GM18507 (cell line): ENCODE results near the gene ZBTB3.
"Not testable (repeated sequence)": the region's sequence is repeated elsewhere in the genome, so short reads cannot be mapped to it uniquely, and the experiment has no call there.

Experiments used
- DNase-seq: peaks from one replicate; pipeline ENCODE4 v3.0.0; 2011; ENCODE audit warnings: low read depth; ENCODE audit not compliant: insufficient read length; ENCODE audit errors: extremely low spot score
- FAIRE-seq: peaks from 2 replicates; lab custom pipeline; 2011; peaks lifted over from hg19 to GRCh38; lab: Jason Lieb, UNC

The ZBTB3 gene

DNA sequence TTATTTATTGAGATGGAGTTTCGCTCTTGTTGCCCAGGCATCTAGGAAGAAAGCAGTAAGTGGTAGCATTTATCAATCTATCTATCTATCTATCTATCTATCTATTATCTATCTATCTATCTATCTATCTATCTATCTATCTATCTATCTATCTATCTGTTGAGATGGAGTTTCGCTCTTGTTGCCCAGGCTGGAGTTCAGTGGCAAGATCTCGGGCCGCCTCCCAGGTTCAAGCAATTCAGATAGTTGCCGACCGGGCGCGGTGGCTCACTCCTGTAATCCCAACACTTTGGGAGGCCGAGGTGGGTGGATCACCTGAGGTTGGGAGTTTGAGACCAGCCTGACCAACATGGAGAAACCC is 6.9 kb upstream of the ZBTB3 start:
- DNase-seq, result not testable (repeated sequence)

DNA sequence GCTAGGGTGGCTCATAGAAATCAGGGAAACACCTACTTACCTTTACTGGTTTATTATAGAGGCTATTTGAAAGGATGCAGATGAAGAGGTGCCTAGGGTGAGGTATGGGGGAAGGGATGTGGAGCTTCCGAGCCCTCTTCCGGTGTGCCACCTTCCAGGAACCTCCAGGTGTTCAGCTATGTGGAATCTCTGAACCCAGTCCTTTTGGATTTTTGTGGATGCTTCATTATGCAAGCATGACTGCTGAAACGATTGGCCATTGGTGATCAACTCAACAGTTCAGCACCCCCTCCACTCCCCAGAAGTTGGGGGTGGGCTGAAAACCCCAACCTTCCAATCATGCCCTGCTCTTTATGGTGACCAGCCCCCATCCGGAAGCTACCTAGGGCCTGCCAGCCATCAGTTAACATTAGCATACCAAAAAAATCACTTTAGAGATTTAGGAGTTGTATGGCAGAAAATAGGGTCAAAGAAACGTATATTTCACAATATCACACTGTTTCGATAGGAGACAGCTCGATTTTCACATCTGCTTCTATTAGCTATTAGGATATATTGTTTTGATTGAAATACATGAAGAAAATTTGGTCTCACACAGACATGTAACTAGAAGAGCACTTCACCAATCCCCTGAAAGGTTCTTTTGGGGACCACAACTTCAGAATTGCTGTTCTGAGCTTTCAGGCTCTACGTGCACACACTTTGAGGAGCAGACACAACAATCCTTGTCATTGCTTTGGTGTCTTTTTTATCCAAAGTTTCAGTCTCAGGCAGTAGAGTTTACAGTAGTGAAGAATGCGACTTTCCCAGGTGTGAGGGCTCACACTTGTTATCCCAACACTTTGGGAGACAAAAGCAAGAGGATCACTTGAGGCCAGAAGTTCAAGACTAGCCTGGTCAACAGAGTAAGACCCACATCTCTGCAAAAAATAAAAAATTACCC is 4.2 kb upstream of the ZBTB3 start:
- FAIRE-seq, result no peak
- DNase-seq, result no peak

More for the DNA sequence above, 6.9 kb upstream of the ZBTB3 start:
- not testable (repeated sequence) for FAIRE-seq

DNA sequence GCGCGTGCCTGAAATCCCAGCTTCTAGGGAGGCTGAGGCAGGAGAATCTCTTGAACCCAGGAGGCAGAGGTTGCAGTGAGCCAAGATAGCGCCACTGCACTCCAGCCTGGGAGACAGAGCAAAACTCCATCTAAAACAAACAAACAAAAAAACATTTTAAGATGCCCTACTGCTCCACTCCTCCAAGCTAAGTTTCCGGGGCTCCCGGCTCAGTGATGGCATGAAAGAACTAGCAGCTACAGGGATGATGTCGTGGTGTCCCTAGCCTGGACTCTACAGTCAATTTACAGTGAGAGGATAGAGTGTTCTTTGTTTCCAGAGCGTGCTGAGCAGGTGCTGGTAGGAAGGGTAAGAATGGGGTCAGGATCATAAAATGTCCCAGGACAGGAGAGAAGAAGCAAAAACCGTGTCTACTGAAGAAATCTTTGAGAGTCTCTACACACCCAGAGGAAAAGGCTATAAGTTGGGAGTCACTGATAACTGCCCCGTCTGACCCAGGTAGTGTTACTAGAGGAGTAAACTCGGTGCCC is 1.2 kb upstream of the ZBTB3 start:
- FAIRE-seq (no peak), DNase-seq (no peak)

DNA sequence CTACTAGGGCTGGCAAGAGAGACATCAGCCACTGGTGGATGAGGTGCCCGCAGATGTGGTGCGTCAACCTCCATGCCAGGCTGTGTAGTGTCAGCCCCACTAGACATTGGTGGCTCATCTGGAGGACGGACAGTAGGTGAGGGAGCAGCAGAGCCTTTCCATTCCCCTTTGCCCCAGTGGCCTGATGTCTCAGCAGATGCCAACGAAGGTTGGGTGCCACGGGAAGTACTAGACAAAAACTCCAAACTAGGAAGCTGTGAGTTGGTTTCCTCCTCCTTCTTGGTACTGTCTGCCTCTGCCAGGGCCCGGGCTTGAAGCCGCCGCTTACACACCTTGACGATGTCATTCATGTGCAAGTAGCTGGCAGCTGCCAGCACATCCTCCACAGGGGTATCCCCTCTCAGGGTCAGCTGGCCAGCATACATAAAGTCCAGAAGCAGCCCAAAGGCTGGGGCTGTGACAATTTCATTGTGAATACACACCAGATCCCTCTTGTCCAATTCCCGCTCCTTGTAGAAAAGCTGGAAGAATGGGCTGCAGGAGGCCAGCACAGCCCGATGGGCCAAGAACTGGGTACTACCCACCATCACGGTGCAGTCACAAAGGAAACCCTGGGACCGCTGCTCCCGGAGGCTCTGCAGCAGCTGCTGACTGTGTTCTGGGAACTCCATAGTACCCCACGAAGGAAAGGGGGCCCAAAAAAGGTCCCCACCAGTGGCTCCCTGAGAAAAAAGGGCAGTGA is 795 bp downstream of the ZBTB3 start:
- no peak for FAIRE-seq

DNA sequence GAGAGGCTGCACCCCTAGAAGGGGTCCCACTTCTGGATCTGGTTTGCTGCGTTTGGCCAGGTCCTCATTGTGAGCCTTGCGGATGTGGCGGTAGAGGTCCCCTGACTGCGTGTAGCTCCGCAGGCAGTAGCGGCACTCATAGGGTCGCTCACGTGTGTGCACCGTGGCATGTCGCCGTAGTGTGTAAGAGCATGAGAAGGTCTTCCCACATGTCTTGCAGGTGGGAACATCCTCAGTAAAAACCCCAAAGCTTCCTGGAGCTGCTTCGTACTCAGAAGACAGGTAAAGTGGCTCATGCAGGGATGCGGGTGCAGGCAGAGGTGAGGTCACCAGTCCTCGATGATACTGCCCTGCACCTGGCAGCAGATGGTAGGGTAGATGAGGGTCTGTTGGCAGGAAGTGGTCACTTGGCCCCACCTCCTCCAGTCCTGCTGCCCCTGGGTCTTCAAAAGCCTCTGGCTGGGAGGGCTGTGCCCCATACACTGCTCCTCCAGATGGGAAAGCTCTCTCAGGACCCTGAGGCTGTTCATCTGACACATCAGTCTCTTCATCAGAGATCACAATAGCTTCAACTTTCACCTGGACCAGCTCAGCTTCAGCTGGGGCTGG is 1.7 kb downstream of the ZBTB3 start:
- no peak for DNase-seq
- FAIRE-seq, result no peak

More for the DNA sequence above, 795 bp downstream of the ZBTB3 start:
- no peak for DNase-seq

DNA sequence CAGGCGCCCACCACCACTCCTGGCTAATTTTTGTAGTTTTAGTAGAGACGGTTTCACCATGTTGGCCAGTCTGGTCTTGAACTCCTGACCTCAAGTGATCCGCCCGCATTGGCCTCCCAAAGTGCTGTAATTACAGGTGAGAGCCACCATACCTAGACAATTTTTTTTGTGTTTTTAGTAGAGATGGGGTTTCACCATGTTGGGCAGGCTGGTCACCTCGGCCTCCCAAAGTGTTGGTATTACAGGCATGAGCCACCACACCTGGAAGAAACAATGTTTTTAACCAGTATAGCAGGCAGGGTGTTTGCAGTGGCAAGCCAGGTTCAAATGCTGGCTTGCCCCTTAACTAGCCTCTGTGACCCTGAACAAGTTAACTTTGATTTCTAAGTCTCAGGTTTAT is 4.0 kb downstream of the ZBTB3 start:
- not testable (repeated sequence) for FAIRE-seq, DNase-seq

DNA sequence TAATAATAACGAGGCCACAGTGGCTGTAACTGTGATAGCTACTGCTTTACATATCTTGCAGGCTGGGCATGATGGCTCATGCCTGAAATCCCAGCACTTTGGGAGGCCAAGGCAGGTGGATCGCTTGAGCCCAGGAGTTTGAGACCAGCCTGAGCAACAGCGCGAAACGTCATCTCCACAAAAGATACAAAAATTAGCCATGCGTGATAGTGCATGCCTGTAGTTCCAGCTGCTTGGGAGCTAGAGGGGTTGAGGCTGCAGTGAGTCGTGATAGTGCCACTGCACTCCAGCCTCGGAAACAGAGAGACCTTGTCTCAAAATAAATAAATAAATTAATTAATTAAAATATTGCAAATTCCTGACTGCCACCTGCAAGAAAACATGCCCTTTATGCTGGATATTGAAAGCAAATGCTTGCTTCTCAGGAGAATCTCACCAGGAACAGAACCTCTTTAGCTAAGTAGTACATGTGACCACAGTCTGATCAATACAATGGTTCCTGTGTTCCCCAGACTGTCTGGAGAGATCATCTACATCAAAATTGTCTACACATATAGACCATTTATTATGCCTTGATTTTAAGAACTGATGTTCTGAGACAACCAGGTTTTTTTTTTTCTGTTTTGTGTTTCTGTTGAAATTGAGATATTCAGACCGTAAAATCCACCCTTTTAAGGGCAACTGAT is 6.3 kb downstream of the ZBTB3 start:
- FAIRE-seq (no peak), DNase-seq (no peak)

DNA sequence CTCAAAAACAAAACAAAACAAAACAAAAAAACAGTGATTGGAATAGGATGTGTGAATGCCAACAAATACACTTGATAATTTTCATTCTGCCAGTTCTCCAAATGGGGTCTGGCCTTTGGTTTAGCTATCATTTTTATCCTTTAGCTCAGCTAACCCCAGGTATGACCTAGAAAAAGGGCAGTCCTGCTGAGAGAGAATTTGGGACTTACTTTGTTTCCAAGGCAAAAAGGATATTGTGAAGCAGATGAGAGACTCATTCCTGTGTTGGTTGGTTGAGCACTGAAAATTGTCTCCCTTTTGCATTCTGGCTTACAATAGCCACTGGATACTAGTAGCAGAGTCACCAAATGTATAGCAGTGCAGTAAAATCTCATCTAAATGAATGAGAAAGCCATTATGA is 16.8 kb downstream of the ZBTB3 start:
- FAIRE-seq, result no peak
- DNase-seq, result no peak

DNA sequence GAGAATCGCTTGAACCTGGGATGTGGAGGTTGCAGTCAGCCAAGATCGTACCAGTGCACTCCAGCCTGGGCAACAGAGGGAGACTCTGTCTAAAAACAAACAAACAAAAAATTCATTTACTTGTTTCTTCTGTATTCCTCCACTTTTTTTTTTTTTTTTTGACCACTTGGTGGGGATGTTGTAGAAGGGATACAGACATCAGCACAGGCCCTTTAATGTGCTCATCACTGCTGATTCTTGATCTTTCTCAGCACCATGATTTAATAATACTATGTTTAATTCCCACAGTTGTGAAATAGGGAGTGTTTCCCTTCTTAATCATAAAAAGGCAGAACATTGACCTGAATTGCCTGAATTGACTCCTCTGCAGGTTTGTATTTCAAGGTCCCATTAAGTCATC is 21.1 kb downstream of the ZBTB3 start:
- FAIRE-seq (no peak), DNase-seq (no peak)

DNA sequence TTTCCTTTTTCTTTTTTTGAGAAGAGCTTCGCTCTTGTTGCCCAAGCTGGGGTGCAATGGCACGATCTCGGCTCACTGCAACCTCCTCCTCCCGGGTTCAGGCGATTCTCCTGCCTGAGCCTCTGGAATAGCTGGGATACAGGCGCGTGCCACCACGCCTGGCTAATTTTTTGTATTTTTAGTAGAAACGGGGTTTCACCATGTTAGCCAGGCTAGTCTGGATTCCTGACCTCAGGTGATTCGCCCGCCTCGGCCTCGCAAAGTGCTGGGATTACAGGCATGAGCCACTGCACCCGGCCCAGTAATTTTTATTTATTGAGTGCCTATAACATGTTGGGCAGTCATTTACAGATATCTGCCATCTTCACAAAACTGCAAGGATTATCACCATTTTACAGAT is 23.9 kb downstream of the ZBTB3 start:
- not testable (repeated sequence) for FAIRE-seq

DNA sequence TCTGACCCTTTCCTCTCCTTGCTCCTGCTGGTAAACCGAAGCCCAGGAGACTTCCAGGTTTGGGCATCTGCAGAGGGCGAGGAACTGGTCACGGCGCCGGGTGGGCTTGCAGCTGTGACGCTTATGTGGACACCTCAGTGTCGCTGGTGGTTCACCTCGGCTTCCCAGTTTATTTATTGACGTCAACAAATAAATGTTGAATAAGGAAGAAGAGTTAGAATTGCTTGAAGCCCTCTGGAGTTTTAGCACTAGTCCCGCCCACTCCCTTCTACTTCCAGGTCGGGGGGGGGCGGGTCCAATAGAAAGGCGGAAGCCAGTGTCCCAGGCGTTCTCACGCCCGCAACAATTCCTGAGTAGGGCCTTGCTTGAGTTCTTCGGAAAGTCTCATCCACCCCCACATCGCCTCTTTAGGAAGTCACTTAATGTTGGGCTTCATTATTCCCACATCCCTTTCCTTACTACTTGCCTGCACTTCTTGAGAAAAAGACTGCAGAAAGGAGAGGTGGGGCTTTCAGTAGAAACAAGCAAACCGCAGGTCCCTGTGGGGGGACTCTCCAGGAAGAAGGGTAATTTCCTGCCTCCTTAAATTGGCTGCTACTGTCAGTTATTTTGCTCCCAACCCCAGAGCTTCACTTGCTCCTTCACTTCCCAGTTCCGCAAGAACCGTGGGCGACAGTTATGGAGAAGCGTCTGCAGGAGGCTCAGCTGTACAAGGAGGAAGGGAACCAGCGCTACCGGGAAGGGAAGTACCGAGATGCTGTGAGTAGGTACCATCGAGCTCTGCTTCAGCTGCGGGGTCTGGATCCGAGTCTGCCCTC is 25.6 kb downstream of the ZBTB3 start, which contains the start of gene TTC9C:
Gene TTC9C (plus strand): TSS at position 316 of the 818 bp plus-strand sequence. CDS start 363 bp downstream, at position 679.
- FAIRE-seq (peak; percentile 60), DNase-seq (no peak)

More for the DNA sequence above, 23.9 kb downstream of the ZBTB3 start:
- not testable (repeated sequence) for DNase-seq

DNA sequence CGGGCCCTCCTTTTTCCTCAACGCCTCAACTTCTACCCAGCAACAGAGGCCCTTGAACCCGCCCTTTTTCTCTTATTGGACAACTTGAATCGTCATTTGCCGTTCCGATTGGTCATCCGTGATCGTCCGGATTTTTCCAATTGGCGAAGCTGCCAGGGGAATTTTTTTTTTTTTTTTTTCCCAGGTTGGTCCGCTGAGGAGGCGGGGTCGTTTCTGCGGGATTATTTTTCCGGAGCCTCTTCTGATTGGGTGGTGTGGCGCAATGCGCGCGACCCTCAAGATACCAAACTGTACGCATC is 26.1 kb downstream of the ZBTB3 start:
- peak; percentile 56 for DNase-seq
- no peak for FAIRE-seq

DNA sequence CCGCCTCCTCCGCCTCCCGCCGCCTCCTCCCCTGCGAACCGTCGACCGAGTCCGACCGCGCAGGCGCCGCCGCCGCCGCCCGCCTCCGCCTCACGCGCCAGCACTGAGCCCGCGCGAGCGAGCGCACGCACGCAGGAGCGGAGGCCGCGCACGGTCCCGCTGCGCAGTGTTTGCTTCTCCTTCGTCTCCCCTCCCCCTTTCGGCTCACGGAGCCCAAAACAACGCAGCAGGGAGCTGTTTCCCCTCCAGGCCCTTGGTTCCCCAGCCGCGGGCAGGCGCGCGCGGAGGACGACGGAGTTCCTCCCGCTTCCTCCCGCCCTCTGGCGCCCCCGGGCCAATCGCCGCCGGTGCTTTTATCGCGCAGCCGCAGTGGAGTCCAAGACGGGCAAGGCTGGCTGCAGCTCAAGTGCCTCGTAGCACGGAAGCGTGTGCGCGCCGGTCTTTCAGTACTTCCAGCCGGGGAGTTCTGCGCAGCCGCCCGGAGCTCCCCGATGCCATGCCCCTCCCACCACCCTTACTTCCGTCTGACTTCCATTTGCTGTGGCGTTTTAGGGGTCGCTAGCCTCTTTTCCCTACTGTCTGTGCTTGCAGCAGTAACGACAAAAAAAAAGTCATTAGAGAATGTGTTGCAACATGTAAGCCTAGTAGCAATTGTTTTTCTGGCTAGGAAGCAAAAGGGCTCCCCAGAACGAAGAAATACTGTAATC is 26.6 kb downstream of the ZBTB3 start, which contains the start of gene HNRNPUL2:
Gene HNRNPUL2 (minus strand): TSS at position 293 of the 707 bp plus-strand sequence. CDS start 301 bp downstream, outside the sequence.
- FAIRE-seq (peak; percentile 94), DNase-seq (peak; percentile 93)

DNA sequence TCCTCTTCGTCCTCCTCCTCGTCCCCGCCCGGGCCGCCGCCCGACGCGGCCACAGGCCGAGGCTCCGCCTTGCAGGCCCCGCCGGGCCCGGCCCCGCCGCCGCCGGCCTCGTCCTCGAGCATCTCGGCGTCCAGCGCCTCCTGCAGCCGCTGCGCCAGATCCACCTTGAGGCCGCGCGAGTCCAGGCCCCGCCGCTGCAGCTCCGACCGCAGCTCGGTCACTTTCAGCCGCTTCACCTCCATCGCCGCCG is 27.1 kb downstream of the ZBTB3 start:
- DNase-seq, result no peak
- no peak for FAIRE-seq

DNA sequence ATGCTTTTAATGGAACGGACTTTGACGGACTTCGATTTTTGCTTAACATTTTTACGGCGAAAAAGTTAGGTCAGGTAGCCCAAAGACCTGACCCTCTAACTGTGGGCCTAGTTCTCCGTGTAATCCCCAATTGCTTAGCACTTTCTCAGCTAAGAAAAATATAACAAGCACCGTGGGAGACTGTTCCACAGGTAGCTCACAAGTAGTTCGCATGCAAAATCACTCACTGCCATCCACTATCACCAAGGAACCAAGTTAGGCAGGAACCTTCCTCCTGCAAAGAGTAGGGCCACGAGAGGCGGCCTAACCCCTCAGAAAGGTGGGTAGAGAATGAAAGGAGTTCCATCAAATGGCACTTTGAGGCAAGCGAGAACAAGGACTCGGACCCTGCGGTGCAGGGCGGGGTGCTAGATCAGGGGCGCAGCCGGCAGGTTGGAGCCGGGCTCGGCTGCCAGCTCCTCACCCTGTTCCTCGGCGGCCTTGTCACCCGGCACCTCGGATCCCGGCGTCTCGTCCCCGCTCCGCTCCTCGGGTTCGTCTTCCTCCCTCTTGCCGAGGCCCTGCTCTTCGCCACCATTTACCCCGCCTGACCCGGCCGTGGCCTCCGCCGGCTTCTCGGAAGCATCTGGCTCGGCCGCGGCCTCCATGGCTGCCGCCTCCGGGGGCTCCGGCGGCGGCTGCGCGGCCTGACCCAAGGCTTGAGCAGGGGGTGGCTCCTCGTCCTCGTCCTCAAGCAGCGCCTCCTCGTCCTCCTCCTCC is 27.6 kb downstream of the ZBTB3 start:
- FAIRE-seq (no peak), DNase-seq (no peak)

DNA sequence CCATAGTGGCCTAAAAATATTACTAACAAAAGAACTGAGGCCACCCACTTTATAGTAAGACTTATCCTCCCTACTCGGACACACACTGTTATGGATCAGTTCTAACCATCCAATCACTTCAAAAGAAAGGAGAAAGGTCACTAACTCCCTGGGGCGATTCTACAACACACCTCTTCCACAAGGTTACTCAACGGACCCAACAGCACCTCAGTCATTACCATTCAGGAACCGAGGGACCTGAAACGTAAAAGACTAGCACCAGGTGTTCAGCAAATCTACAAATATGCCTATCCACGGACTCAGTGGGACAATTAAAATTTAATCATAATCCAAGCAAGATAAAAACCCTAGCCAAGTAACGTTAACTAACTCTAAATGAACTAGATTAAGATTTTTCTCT is 28.3 kb downstream of the ZBTB3 start:
- DNase-seq (no peak), FAIRE-seq (no peak)

DNA sequence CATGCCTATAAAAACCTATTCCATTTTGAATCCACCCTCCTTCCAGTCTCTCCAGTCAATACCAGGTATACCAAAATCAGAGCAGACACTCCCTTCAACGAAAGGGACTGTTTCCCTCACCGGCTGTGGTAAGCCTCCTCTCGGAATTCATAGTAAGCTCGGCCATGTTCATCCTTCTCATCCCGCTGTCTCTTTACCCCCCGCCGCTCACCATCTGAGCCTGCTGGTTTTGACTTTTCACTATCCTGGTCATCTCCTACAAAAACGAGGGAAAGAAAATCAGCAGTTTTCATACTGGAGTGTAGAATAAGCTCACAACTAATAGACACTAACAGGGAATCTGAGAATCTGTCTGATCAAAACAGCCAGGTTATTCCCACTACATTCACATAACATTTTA is 29.8 kb downstream of the ZBTB3 start:
- FAIRE-seq, result no peak
- no peak for DNase-seq

DNA sequence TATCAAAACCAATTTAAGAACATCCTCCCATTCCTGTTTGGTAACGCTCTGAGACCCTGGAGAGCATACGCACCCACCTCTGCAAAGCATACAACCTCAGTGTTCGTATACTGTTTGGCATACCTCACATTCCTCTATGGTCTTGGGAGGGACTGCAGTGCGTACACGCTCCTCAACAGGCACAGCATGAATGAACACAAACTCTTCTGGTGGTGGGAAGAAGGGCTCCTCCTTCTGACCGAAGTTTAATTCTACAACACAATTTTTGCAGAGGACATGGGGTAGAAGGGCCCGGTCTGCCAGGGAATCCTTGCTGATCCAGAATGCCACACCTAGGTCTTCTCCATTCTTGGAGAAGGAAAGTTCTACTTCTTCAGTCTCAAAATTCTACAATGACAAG is 32.0 kb downstream of the ZBTB3 start:
- FAIRE-seq (no peak), DNase-seq (no peak)
